Ishikawa (cell line): ENCODE results near the gene AOC3.

Experiments used
- EGR1 ChIP-seq: IDR thresholded peaks from 2 replicates; pipeline ENCODE4 v1.6.1; 2012
- FOXM1 ChIP-seq: IDR thresholded peaks from 2 replicates; pipeline ENCODE4 v1.6.1; 2012; ENCODE audit warnings: low read depth, borderline replicate concordance
- MAX ChIP-seq: IDR thresholded peaks from 2 replicates; pipeline ENCODE4 v1.6.1; 2012
- NFIC ChIP-seq: IDR thresholded peaks from 2 replicates; pipeline ENCODE4 v1.6.1; 2012
- RAD21 ChIP-seq: IDR thresholded peaks from 2 replicates; pipeline ENCODE4 v1.6.1; 2012; ENCODE audit warnings: low read depth
- TCF12 ChIP-seq: IDR thresholded peaks from 2 replicates; pipeline ENCODE4 v1.6.1; 2012; ENCODE audit warnings: low read depth
- TEAD4 ChIP-seq: IDR thresholded peaks from 2 replicates; pipeline ENCODE4 v1.6.1; 2012
- USF1 ChIP-seq: IDR thresholded peaks from 2 replicates; pipeline ENCODE4 v1.6.1; 2012
- YY1 ChIP-seq: IDR thresholded peaks from 2 replicates; pipeline ENCODE4 v1.6.1; 2012; ENCODE audit warnings: low read depth
- ZBTB7A ChIP-seq: IDR thresholded peaks from 2 replicates; pipeline ENCODE4 v1.6.1; 2012; ENCODE audit warnings: low read depth

AOC3 gene

GRCh38 chr17:42906772-42907446 is 55.9 kb downstream of the AOC3 start:
- TF ChIP-seq USF1: no peak
- TF ChIP-seq TEAD4: no peak
- no peak for TF ChIP-seq ZBTB7A
- TF ChIP-seq RAD21: no peak
- TF ChIP-seq FOXM1: no peak
- TF ChIP-seq EGR1: no peak
- no peak for TF ChIP-seq NFIC
- TF ChIP-seq TCF12: no peak
- TF ChIP-seq YY1: no peak
- TF ChIP-seq MAX: no peak
